ENCODE measurements around the gene DNAJB9.

DNA sequence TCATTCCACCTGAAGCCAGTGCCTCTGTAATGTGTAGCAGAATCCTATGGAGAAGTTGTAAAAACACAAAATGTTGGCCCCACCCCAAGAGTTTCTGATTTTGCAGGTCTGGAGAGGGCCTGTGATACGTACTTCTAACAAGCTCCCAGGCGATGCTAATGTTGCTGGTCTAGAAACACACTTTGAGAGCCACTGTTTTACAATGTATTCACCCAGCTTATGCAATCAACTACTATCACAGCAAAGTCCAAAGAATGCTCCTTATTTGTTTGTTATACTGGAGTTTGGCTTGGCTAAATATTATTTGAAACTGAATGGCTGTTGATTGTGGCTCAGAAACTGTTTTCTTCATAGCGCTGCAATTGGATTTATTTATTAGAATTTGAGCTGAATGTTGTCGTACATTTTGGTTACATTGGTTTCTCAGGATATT lies 44.3 kb downstream of the DNAJB9 start:
- TF ChIP-seq, protein P1, sequence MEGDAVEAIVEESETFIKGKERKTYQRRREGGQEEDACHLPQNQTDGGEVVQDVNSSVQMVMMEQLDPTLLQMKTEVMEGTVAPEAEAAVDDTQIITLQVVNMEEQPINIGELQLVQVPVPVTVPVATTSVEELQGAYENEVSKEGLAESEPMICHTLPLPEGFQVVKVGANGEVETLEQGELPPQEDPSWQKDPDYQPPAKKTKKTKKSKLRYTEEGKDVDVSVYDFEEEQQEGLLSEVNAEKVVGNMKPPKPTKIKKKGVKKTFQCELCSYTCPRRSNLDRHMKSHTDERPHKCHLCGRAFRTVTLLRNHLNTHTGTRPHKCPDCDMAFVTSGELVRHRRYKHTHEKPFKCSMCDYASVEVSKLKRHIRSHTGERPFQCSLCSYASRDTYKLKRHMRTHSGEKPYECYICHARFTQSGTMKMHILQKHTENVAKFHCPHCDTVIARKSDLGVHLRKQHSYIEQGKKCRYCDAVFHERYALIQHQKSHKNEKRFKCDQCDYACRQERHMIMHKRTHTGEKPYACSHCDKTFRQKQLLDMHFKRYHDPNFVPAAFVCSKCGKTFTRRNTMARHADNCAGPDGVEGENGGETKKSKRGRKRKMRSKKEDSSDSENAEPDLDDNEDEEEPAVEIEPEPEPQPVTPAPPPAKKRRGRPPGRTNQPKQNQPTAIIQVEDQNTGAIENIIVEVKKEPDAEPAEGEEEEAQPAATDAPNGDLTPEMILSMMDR (optimal IDR thresholded peaks at IDR 0.05 in 1 of 3, IDR thresholded peaks at IDR 0.05 in 1 of 3, conservative IDR thresholded peaks at IDR 0.05 in 1 of 3; ENCODE audit: extremely low read depth in 1 of 3, insufficient read depth in 2 of 3, low read length in 3 of 3), result no peak
- no peak for TF ChIP-seq EZH2 (IDR thresholded peaks at IDR 0.05; ENCODE audit: low read length)
